GM23248 (cell line): ENCODE measurements around the gene ZBTB42. TPM values are rescaled to one million over a fixed set of nuclear protein-coding genes. Genes with fewer than 3 reads are reported as not detected.

Experiments
- DNase-seq: peaks from one replicate; pipeline ENCODE4 v3.0.0-alpha.2; 2015
- H2AFZ ChIP-seq: fragments of 200-600 bp; sonication (generic); 2 replicates; pipeline ENCODE4 v1.6.1; 2016; ENCODE audit warnings: antibody characterized with exemption
- H3F3A ChIP-seq: fragments of 200-600 bp; sonication (generic); 2 replicates; pipeline ENCODE4 v1.6.1; 2016; ENCODE audit warnings: mild to moderate bottlenecking, antibody characterized with exemption, mixed run types; ENCODE audit not compliant: insufficient read depth
- H3K27ac ChIP-seq: fragments of 200-600 bp; sonication (generic); 2 replicates; pipeline ENCODE4 v1.5.1; 2016; ENCODE audit warnings: mild to moderate bottlenecking
- H3K27me3 ChIP-seq: fragments of 200-600 bp; sonication (generic); replicated peaks from 2 replicates; pipeline ENCODE4 v1.6.1; 2016; ENCODE audit warnings: mild to moderate bottlenecking; ENCODE audit not compliant: insufficient read depth
- H3K36me3 ChIP-seq: fragments of 200-600 bp; sonication (generic); 2 replicates; pipeline ENCODE4 v1.6.1; 2016; ENCODE audit warnings: low read depth, mild to moderate bottlenecking
- H3K4me1 ChIP-seq: fragments of 200-600 bp; sonication (generic); 2 replicates; pipeline ENCODE4 v1.6.1; 2016; ENCODE audit warnings: mild to moderate bottlenecking; ENCODE audit not compliant: insufficient read depth
- H3K4me2 ChIP-seq: fragments of 200-600 bp; sonication (generic); one replicate; pipeline ENCODE4 v1.6.1; 2016; ENCODE audit warnings: mild to moderate bottlenecking; ENCODE audit not compliant: unreplicated experiment
- H3K4me3 ChIP-seq: fragments of 200-600 bp; sonication (generic); 2 replicates; pipeline ENCODE4 v1.5.1; 2016; ENCODE audit warnings: mild to moderate bottlenecking
- H3K79me2 ChIP-seq: fragments of 200-600 bp; sonication (generic); 2 replicates; pipeline ENCODE4 v1.6.1; 2016; ENCODE audit warnings: mild to moderate bottlenecking; ENCODE audit not compliant: insufficient read depth
- H3K9ac ChIP-seq: fragments of 200-600 bp; sonication (generic); 2 replicates; pipeline ENCODE4 v1.6.1; 2016; ENCODE audit warnings: mild to moderate bottlenecking
- H3K9me2 ChIP-seq: fragments of 200-600 bp; sonication (generic); 2 replicates; pipeline ENCODE4 v1.6.1; 2016; ENCODE audit warnings: mixed run types, mild to moderate bottlenecking, moderate library complexity; ENCODE audit not compliant: insufficient read depth
- H3K9me3 ChIP-seq: fragments of 200-600 bp; sonication (generic); one replicate; pipeline ENCODE4 v1.6.1; 2017; ENCODE audit warnings: low read depth
- H4K20me1 ChIP-seq: fragments of 200-600 bp; sonication (generic); 2 replicates; pipeline ENCODE4 v1.6.0; 2016; ENCODE audit not compliant: insufficient read depth
- EZH2 ChIP-seq: fragments of 200-600 bp; sonication (generic); IDR thresholded peaks from 2 replicates; pipeline ENCODE4 v1.6.1; 2018; ENCODE audit warnings: antibody characterized with exemption, mild to moderate bottlenecking; ENCODE audit not compliant: insufficient read depth, poor library complexity, severe bottlenecking
- EZH2phosphoT487 ChIP-seq: fragments of 200-600 bp; sonication (generic); IDR thresholded peaks from 2 replicates; pipeline ENCODE4 v1.6.1; 2018; ENCODE audit warnings: antibody characterized with exemption, moderate library complexity, mild to moderate bottlenecking, low read depth; ENCODE audit not compliant: insufficient read depth
- WGBS, 2 experiments: methylation state at CpG; one replicate each; pipeline ENCODE4 v1.1.6; 2015 to 2017; ENCODE audit warnings: low lambda C conversion rate in 2 of 2, low coverage in 1 of 2; ENCODE audit errors: missing lambda C conversion rate in 2 of 2; 5-methylcytosine and 5-hydroxymethylcytosine counted together
- in situ Hi-C: fragments of 300-500 bp; cut with MboI; formaldehyde crosslinking; loops from 2 replicates; pipeline ENCODE4 v1.15.0; 2020
- polyA plus RNA-seq: library from polyadenylated mRNA; unstranded; fragments of >200 nt; fragmentation: Nextera tagmentation; extraction: Ambion mirVana; gene quantifications from 2 replicates; pipeline ENCODE4 v1.2.1, GENCODE V29; 2016
- total RNA-seq: library from RNA; depleted of rRNA; stranded (reverse); fragments of >200 nt; shearing (Covaris generic); gene quantifications from 2 replicates; pipeline ENCODE4 v1.2.3, GENCODE V29; 2014

Gene ZBTB42
- total and polyA plus RNA-seq, 2 experiments from 2014 or later = 0.56 to 2.4 TPM

- Histone ChIP-seq H3K9ac (peak overlapping the region; percentile 97), H3K36me3 (peaks cover 5% of the 10 kb centered on the region; the same call in 1 of the 2 replicates), H3K9me3 (no peaks in the 10 kb centered on the region), H3K9me2 (no peaks in the 10 kb centered on the region), H3K4me1 (peaks cover 21% of the 10 kb centered on the region), H3F3A (peaks cover 19% of the 10 kb centered on the region), H3K27ac (peak overlapping the region; percentile 74; the same call in 1 of the 2 replicates), H3K27me3 (no peaks in the 10 kb centered on the region), H4K20me1 (no peaks in the 10 kb centered on the region), H3K4me2 (peak overlapping the region; percentile 87), H2AFZ (no peak overlapping the region), H3K4me3 (peak overlapping the region; percentile 90), H3K79me2 (peaks cover 57% of the 10 kb centered on the region)
- DNase-seq = peak; percentile 57
- no peak for TF ChIP-seq EZH2
- no peak for TF ChIP-seq EZH2phosphoT487
- in situ Hi-C loops = no loop called here
- WGBS, 2 experiments = 1 to 5% methylated on average over 20 to 30 of the region's 30 CpGs
Observed at GRCh38 chr14:104753528-104754212, 47.2 kb upstream of the ZBTB42 start.

GRCh38 chr14:104754213-104754851 is 46.6 kb upstream of the ZBTB42 start:
- Histone ChIP-seq H2AFZ (no peak overlapping the region), H3K9me3 (no peaks in the 10 kb centered on the region), H3K27ac (peak overlapping the region; percentile 74; the same call in 1 of the 2 replicates), H3K27me3 (no peaks in the 10 kb centered on the region), H3F3A (peaks cover 16% of the 10 kb centered on the region), H3K4me1 (peaks cover 14% of the 10 kb centered on the region), H4K20me1 (no peaks in the 10 kb centered on the region), H3K79me2 (peaks cover 64% of the 10 kb centered on the region), H3K9me2 (no peaks in the 10 kb centered on the region), H3K36me3 (peaks cover 5% of the 10 kb centered on the region; the same call in 1 of the 2 replicates), H3K4me2 (peak overlapping the region; percentile 87), H3K4me3 (peak overlapping the region; percentile 90), H3K9ac (peak overlapping the region; percentile 97)
- DNase-seq = no peak
- no peak for TF ChIP-seq EZH2
- no peak for TF ChIP-seq EZH2phosphoT487
- in situ Hi-C loops = no loop called here
- WGBS, 2 experiments = 48 to 55% methylated on average over 13 of the region's 13 CpGs

DNA sequence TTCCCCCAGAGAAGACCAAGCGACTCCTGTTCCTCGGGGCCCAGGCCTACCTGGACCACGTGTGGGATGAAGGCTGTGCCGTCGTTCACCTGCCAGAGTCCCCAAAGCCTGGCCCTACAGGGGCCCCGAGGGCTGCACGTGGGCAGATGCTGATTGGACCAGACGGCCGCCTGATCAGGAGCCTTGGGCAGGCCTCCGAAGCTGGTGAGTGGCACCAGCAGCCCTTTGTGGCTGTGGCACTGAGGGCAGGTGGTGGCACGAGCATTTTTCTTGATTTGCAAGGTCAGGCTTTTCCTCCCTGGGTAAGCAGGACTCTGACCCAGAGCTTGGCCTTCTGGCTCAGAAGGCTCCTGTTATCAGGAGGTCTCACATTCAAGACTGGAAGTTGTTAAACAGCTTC is 45.3 kb upstream of the ZBTB42 start:
- 68 to 74% methylated on average over 11 of the region's 11 CpGs for WGBS, 2 experiments
- no peaks in the 10 kb centered on the region for H3K27me3 ChIP-seq
- no peak overlapping the region for H3K27ac ChIP-seq
- in situ Hi-C loops = no loop called here
- DNase-seq = no peak
- no peak overlapping the region for H3K4me3 ChIP-seq
- no peaks in the 10 kb centered on the region for H3K9me2 ChIP-seq
- H2AFZ ChIP-seq = no peak overlapping the region
- H3K79me2 ChIP-seq = peaks cover 64% of the 10 kb centered on the region
- H3F3A ChIP-seq = peaks cover 5% of the 10 kb centered on the region
- peaks cover 1% of the 10 kb centered on the region for H3K4me1 ChIP-seq
- H4K20me1 ChIP-seq = no peaks in the 10 kb centered on the region
- TF ChIP-seq EZH2phosphoT487 (no peak), EZH2 (no peak)
- H3K4me2 ChIP-seq = no peak overlapping the region
- peak overlapping the region; percentile 97; the same call in 1 of the 2 replicates for H3K9ac ChIP-seq
- H3K9me3 ChIP-seq = no peaks in the 10 kb centered on the region
- peaks cover 5% of the 10 kb centered on the region; the same call in 1 of the 2 replicates for H3K36me3 ChIP-seq

- no peak overlapping the region for H3K9ac ChIP-seq
- H3K27ac ChIP-seq = no peak overlapping the region
- no peaks in the 10 kb centered on the region for H3K9me3 ChIP-seq
- no peak for TF ChIP-seq EZH2phosphoT487
- TF ChIP-seq EZH2 = no peak
- H3K4me1 ChIP-seq = no peaks in the 10 kb centered on the region
- no peak for DNase-seq
- H3K9me2 ChIP-seq = no peaks in the 10 kb centered on the region
- no peak overlapping the region for H3K4me3 ChIP-seq
- H3K27me3 ChIP-seq = no peaks in the 10 kb centered on the region
- no peaks in the 10 kb centered on the region for H4K20me1 ChIP-seq
- WGBS, 2 experiments = 78 to 79% methylated on average over 26 to 27 of the region's 27 CpGs
- H3F3A ChIP-seq = no peaks in the 10 kb centered on the region
- H3K4me2 ChIP-seq = no peak overlapping the region
- peaks cover 64% of the 10 kb centered on the region for H3K79me2 ChIP-seq
- in situ Hi-C loops = no loop called here
- no peak overlapping the region for H2AFZ ChIP-seq
- peaks cover 5% of the 10 kb centered on the region; the same call in 1 of the 2 replicates for H3K36me3 ChIP-seq
Observed at GRCh38 chr14:104756477-104757237, 44.2 kb upstream of the ZBTB42 start.
